Measurements from ENCODE around the gene NOMO2.
"Not testable (repeated sequence)": the region's sequence is repeated elsewhere in the genome, so short reads cannot be mapped to it uniquely, and the experiment has no call there.

- not testable (repeated sequence) for TF ChIP-seq CTCF (IDR thresholded peaks at IDR 0.05; ENCODE audit: insufficient read depth, low read length, poor library complexity, severe bottlenecking); EZH2phosphoT487 (conservative IDR thresholded peaks at IDR 0.05; ENCODE audit: low read length)
These were observed 14.5 kb downstream of the NOMO2 start for GRCh38 chr16:18547382-18547781.
